GM19324 (cell line): ENCODE results near the gene ENPP7.

Experiments used
- ATAC-seq: cut with Tn5 transposase; IDR thresholded peaks from one replicate; pipeline ENCODE4 v1.9.1; 2021; ENCODE audit warnings: mild to moderate bottlenecking, moderate library complexity; ENCODE audit not compliant: unreplicated experiment, low FRiP score

ENPP7 gene

DNA sequence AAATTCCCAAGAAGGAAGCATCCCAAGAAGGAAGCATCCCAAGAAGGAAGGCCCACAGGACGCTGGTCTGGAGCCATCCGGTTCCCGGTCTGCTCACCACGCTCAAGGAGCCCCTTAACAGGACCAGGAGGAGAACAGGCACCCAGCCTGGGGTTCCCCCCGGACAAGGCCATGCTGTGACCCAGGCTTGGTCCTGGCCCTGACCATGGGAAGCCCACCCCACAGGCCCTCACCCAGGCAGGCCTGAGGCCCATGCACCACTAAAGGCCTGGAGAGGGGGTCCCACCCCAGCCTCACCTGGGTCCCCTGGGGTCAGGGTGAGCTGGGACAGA is 340 bp upstream of the ENPP7 start:
- ATAC-seq = no peak

DNA sequence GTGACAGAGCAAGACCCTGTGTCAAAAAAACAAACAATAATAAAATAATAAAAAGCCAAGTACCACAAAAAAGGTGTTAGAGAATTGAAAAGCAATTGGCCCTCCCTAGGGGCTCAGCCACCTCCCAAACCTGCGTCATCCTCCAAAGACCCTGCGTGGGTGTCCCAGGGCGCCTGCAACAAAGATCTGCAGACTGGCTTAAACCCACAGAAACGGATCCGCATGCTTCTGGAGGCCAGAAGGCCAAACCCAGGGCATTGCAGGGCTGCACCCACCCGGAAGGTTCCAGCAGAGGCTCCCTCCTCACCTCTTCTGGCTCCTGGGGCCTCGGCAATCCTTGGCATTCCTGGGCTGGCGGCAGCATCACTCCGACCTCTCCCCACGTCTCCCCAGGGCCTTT is 1.5 kb downstream of the ENPP7 start:
- ATAC-seq = no peak

DNA sequence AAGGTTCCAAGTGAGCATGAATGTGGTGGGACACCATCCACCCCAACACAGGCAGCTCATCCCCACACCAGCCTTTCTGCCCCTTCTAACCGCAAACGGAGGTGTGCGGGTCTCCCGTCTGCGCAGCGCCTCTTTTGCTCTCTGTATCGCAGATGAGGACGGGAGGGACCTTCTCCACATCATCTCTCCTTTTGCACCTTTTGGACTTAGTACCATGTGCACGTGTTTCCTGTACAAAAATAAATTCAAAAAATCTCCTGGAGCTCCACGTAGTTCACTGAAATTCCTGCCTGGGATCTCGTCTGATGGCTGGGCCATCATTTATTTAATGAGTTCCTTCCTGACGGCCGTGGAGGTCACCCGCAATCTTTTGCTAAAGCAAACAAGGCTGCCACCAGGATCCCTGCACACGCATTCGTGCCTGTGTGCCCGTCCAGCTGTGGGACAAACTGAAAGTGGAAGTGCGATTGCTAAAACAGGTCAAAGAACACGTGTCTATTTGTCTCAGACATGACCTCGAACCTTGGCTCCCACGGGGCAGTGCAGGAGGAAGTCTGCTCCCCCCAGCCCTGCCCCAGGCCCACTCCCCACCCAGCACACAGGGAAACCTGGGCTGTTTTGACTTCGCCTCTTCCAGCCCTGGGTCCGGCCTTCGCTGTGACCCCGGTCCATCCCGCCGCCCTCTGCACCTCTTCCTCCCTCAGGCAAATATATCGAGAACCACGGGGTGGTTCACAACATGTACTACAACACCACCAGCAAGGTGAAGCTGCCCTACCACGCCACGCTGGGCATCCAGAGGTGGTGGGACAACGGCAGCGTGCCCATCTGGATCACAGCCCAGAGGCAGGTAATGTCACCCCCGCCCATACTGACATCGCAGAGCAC is 2.3 kb downstream of the ENPP7 start:
- no peak for ATAC-seq

DNA sequence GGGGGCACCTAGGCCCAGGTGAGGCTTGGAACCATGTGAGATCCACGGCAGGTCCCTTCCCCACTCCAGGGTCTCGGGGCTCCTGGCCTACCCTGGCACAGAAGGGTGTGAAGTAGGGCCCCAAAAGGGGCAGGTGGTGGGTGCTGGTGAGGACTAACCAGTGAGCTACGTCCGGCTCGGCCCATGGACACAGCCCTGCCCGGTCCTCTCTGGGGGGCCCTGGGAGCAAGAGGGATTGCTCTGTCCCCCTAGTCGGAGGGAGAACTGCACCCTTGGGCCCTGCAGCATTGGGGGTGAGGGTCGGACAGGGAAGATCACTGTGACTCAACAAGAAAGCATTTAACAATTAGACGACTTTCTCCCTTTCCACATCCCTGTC is 2.9 kb downstream of the ENPP7 start:
- ATAC-seq = no peak

DNA sequence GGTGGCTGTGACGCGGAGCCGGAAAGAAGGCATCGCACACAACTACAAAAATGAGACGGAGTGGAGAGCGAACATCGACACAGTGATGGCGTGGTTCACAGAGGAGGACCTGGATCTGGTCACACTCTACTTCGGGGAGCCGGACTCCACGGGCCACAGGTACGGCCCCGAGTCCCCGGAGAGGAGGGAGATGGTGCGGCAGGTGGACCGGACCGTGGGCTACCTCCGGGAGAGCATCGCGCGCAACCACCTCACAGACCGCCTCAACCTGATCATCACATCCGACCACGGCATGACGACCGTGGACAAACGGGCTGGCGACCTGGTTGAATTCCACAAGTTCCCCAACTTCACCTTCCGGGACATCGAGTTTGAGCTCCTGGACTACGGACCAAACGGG is 4.4 kb downstream of the ENPP7 start:
- no peak for ATAC-seq

DNA sequence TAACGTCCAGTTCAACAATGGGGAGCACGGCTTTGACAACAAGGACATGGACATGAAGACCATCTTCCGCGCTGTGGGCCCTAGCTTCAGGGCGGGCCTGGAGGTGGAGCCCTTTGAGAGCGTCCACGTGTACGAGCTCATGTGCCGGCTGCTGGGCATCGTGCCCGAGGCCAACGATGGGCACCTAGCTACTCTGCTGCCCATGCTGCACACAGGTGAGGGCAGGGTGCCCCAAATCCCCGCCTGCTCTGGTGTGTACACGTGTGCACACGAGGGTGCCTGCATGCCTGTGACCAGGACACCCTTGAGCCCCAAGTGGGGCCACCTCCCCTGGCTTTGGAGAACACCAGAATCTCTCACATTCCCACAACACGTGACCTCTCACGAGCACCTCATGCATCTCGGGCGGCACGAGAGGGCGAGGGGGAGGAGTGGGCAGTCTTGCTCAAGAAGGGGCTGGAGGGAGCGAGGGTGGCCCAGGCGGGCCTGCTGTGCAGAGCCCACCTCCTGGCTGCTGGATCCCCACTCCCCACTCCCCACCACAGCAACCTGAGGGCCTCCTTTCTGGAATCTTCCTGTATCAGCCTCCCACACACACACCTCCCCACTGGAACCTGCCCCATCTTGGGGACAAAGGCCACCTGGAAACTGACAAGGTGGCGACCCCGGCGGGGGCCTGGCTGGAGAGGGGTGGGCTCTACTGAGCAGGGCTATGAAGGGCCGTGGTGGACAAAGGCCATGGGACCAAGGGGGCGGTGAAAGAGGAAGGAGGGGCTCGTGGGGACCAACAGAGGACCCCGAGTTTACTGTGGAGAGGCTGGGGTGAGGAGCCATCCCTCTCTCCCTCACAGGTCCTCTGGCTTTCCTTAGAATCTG is 6.5 kb downstream of the ENPP7 start:
- no peak for ATAC-seq

DNA sequence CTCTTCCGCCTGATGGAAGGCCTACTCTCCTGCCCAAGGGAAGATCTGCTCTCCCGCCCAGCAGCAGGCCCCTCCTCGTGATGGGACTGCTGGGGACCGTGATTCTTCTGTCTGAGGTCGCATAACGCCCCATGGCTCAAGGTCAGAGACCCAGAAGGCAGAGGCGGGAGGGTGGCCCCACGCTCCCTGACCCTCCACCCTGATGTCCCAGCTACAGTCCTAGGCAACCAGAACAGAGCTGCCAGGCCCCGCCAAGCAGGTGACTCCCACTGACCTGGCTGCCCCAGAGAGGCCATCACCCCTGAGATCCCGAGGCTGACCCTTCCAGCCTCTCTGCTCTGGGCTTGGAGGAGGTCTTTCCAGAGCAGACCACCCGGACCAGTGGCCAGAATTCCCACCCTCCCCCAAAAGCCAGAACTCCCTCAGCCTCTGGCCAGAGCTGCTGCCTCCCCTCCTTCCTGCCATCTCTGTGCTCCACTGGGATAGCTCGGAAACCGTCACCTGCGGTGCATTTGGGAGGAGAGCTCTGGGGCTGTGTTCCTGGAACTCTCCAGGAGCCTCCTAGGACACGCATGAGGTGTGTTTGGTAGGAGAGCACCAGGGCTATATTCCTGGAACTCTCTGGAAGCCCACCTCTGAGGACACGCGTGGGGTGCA is 7.3 kb downstream of the ENPP7 start:
- ATAC-seq = no peak

DNA sequence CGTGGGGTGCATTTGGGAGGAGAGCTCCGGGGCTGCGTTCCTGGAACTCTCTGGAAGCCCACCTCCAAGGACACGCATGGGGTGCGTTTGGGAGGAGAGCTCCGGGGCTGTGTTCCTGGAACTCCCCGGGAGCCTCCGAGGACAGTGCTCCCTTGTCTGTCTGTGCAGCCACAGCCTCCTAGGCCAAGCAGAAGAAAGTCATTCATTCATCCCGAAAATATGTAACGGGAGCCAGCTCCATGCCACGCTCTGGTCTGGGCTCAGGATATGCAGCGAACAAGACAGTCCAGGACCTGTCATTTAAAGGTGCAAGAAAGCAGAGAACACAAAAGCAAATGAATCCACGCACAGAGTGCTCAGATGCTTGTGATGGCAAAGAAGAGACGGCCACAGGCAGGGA is 7.9 kb downstream of the ENPP7 start:
- no peak for ATAC-seq

DNA sequence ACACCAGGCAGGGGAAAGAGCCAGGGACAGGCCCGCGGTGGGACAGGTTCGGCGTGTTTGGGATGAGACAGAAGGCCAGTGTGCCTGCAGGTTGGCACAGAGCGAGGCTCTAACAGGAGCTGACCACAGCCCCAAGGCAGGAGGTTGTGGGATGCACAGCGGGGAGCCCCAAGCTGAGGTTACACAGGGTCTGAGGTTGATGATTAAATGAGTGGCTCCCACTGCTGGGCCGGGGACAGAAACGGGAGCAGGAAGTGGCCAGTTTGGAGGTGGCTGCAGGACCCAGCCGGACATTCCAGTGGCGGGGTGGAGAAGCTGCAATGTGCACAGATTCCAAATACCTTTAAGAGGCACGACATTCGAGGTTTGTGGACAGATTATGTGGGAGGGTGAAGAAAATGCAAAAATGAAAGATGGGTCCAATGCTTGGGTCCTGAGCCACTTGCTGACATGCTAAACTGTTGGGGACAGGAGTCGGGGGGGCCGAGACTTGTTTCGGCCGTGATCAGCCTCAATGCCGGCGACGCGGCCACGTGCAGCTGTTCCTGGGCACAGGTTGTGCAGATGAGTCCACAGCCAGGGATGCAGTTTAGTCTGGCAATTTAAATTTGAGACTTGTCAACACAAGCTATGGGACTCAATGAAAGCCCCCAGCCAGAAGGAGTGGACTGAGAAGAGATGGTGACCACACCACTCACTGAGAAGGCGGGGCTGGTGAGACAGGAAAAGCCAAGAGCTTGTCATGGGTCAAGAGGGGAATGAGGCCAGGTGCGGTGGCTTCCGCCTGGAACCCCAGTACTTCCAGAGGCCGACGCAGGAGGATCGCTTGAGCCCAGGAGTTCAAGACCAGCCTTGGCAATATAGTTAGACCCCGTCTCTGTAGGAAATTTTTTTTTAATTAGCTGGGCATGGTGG is 8.7 kb downstream of the ENPP7 start:
- ATAC-seq = no peak

DNA sequence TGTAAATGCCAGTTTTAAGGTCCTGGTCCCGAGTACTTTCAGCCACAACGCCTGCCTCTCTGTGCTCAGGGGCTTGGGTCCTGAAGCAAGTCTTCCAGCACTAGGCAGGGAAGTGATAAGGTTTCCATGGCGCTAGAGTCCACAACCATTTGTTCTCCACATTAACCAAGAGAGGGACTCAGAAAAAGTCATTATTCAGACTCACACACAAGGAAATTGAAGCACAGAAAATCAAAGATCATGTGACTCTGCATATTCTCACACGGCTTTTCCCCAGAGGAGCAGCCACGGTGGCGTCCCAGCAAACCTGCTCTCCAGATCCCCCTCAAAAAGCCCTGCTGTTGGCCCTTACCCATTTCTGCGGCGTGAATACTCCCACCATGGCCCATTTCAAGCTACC is 9.7 kb downstream of the ENPP7 start:
- ATAC-seq = no peak

DNA sequence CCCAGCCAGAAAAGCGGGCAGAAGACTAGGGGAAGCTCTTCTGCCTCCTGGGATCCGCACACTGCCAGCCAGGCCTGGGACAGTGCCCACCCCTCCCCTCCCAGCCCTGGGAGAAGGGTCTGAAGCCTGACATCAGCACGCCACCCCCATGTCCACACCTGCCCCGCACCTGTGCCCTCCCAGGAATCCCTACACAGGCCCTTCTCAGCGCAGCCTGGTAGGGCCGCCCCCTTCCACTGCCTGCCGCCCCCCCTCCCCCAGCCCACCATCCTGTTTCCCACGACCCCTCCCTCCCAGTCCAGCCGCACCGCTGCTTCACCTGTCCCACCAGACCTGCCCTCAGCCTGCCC is 10.6 kb downstream of the ENPP7 start:
- ATAC-seq = no peak

DNA sequence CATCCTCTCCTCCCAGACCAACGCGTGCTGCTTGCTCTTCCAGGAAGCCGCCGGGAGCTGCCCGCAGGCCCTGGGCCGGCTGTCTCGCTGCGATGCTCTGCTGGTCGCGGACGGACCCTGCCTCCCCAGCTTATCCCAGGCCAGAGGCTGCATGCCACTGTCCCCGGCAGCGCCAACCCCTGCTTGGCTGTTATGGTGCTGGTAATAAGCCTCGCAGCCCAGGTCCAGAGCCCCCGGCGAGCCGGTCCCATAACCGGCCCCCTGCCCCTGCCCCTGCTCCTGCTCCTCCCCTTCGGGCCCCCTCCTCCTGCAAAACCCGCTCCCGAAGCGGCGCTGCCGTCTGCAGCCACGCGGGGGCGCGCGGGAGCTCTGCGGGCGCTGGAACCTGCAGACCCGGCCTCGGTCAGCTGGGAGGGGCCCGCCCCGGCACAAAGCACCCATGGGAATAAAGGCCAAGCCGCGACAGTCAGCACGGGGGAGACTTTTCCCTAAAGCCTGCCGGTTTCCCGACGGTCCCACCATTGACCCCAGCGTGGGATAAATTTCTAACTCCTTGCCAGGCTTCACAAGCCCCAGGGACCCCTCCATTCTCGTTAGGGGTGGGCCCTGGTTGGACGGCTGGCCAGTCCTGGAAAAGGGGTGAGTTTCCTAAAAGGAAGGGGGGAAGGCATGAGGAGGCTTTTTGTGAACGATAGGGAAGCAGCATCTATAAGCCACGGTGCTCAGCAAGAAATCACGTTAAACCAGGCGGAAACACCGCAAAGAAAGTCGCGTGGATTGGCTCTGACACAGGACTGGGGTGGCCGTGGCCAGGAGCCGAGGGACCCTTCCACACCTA is 11.2 kb downstream of the ENPP7 start:
- ATAC-seq = no peak

DNA sequence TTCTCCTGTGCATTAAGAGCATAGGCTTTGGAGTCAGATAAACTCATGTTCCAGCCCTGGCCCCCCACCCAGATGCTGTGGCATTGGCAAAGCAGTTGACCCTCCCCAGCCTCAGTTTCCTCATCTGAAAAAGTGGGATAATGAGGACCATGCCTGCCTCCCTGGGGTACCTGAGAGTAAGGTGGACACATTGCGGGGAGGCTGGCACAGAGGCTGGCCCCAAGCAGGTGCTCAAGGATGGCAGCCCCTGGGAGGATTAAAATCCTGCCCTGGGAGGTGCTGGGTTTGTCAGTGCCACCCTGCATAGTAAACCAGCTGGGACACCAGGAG is 11.8 kb downstream of the ENPP7 start:
- ATAC-seq = no peak

DNA sequence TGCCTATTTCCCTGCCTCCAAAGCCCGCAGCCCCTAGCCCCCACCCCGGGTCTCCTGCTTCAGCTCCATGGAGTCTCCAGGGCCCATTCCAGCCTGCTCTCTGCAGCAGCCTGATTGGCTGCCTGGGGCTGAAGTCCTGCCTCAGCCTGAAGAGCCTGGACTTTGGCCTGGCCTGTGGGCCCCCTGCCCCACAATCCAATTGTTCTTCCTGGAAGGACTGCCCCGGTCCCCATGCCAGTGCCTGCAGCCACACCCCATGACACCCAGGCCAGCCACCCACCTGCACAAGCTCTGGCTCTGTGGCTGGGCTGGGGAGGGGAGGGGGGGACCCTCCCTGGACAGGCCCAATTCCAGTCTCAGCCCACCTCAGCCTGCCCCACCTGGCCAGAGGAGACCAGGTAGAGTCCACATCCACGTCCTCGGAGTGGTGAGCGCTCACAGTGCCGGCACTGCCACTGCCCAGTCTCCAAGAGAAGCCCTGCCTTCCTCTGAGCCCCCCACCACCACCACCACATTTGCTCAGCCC is 12.3 kb downstream of the ENPP7 start:
- ATAC-seq = no peak

DNA sequence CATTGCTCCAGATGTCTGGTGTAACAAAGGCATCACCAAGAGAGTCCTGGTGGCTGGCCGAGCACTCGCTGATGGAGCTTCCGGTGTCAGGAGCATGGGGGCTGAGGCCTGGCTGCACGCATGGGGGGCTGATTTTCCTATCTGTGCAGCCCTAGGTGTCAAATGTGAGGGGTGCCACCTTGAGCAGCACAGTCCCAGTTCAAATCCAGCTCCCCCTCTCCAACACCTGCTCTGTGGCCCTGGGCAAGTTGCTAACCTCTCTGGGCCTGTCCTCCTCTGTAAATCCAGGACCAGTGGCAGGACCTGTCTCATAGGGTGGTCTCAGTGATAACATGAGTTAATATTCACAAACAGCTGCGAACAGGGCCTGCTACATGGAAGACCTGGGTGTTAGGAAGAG is 12.9 kb downstream of the ENPP7 start:
- no peak for ATAC-seq

DNA sequence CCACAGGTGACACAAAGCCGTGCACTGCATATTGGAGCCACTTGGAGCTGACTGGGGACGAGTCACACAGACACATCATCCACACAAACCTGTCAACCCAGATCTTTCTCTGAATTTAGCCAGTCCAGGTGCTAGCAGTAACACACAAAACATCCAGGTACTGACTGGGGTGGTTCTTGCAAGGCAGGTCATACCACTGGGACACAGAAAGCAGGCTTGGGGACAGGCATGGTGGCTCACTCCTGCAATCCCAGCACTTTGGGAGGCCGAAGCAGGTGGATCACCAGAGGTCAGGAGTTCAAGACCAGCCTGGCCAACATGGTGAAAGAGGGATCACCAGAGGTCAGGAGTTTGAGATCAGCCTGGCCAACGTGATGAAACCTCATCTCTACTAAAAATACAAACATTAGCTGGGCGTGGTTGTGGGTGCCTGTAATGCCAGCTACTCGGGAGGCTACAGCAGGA is 14.9 kb downstream of the ENPP7 start:
- no peak for ATAC-seq

DNA sequence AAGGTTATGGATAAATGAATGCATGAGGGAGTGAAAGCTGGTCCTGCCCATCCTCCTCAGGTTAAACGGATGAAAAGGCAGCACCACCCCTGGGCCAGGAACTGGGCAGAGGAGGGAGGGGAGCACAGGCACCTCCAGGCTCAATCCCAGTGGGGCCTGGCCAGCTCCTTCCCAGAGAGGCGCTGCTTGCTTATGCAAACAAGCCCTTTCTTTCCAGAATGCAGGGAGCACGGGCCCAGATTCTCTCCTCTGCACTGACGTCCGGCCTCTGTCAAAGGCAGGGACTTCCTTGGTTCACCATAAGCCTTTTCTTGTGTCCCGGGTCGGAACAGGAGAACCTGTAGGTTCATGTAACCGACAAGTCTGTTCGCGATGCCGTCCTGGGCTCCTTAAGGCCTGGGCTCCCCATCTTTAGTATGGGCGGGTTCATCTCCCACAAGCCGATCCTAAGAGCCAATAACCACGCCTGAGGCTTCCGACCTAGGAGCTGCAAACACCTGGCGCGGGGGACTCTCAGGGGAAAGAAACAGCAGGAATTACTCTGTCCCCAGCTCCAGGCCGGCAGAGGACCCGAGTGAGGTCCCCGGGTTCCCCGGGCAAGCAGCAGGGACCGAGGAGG is 16.3 kb downstream of the ENPP7 start:
- no peak for ATAC-seq

DNA sequence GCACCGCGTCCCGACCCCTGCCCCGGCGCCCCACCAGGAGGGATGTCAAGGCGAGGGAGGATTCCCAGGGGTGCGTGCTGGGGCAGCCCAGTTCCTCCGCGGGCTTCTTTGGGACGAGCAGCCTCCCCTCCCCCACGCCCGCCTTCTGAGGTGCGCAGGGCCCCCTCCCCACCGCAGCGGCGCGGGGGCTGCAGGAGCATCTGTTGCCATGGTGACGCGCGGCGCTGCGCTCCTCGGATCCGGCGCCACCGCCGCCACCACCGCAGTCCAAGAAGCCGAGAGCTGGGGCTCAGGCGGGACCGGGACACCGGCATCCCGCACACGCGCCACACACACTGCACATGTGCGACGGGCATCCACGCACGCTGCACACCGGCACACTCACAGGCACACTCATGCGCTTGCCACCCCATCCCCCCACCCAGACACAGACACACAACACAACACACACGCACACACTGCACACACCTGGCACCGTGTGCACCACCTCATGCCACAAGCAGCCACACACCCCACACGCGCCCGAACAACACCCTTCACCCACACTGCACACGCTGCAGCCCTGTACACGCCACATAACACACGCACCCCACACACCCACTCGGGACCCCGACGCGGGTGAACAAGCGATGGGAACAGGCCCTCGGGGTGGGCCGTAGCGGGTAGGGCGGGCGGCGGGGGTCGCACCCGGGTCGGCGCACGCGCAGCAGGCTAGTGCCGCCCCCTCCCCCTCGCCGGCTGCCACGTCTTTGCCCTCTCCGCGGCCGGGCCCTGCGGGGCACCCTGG is 17.0 kb downstream of the ENPP7 start:
- no peak for ATAC-seq
